ENCODE measurements around the gene PDGFD.

GRCh38 chr11:104089481-104089880, 74.5 kb downstream of the PDGFD start:
- TF ChIP-seq, protein P1, sequence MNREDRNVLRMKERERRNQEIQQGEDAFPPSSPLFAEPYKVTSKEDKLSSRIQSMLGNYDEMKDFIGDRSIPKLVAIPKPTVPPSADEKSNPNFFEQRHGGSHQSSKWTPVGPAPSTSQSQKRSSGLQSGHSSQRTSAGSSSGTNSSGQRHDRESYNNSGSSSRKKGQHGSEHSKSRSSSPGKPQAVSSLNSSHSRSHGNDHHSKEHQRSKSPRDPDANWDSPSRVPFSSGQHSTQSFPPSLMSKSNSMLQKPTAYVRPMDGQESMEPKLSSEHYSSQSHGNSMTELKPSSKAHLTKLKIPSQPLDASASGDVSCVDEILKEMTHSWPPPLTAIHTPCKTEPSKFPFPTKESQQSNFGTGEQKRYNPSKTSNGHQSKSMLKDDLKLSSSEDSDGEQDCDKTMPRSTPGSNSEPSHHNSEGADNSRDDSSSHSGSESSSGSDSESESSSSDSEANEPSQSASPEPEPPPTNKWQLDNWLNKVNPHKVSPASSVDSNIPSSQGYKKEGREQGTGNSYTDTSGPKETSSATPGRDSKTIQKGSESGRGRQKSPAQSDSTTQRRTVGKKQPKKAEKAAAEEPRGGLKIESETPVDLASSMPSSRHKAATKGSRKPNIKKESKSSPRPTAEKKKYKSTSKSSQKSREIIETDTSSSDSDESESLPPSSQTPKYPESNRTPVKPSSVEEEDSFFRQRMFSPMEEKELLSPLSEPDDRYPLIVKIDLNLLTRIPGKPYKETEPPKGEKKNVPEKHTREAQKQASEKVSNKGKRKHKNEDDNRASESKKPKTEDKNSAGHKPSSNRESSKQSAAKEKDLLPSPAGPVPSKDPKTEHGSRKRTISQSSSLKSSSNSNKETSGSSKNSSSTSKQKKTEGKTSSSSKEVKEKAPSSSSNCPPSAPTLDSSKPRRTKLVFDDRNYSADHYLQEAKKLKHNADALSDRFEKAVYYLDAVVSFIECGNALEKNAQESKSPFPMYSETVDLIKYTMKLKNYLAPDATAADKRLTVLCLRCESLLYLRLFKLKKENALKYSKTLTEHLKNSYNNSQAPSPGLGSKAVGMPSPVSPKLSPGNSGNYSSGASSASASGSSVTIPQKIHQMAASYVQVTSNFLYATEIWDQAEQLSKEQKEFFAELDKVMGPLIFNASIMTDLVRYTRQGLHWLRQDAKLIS (CRISPR knock-in tag; IDR thresholded peaks at IDR 0.05; ENCODE audit: borderline replicate concordance) = no peak
- TF ChIP-seq CTCF (IDR thresholded peaks at IDR 0.05) = no peak
- TF ChIP-seq ZNF263 (CRISPR knock-in tag; IDR thresholded peaks at IDR 0.05; ENCODE audit: low read depth) = no peak
- TF ChIP-seq ATF3 (CRISPR knock-in tag; conservative IDR thresholded peaks at IDR 0.05) = no peak
- TF ChIP-seq TP53 (CRISPR knock-in tag; IDR thresholded peaks at IDR 0.05) = no peak
- TF ChIP-seq, protein P2, sequence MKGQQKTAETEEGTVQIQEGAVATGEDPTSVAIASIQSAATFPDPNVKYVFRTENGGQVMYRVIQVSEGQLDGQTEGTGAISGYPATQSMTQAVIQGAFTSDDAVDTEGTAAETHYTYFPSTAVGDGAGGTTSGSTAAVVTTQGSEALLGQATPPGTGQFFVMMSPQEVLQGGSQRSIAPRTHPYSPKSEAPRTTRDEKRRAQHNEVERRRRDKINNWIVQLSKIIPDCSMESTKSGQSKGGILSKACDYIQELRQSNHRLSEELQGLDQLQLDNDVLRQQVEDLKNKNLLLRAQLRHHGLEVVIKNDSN (CRISPR knock-in tag; IDR thresholded peaks at IDR 0.05) = no peak
- TF ChIP-seq, protein P3, sequence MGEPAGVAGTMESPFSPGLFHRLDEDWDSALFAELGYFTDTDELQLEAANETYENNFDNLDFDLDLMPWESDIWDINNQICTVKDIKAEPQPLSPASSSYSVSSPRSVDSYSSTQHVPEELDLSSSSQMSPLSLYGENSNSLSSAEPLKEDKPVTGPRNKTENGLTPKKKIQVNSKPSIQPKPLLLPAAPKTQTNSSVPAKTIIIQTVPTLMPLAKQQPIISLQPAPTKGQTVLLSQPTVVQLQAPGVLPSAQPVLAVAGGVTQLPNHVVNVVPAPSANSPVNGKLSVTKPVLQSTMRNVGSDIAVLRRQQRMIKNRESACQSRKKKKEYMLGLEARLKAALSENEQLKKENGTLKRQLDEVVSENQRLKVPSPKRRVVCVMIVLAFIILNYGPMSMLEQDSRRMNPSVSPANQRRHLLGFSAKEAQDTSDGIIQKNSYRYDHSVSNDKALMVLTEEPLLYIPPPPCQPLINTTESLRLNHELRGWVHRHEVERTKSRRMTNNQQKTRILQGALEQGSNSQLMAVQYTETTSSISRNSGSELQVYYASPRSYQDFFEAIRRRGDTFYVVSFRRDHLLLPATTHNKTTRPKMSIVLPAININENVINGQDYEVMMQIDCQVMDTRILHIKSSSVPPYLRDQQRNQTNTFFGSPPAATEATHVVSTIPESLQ (CRISPR knock-in tag; IDR thresholded peaks at IDR 0.05) = no peak
- no peak for TF ChIP-seq ELF4 (CRISPR knock-in tag; IDR thresholded peaks at IDR 0.05; ENCODE audit: low read depth)

Data from WTC11 (cell line).